ENCODE measurements around the gene DUSP16.
A peak's percentile ranks its signal among the peaks of the same experiment; 100 is the strongest.
"Not testable (repeated sequence)": the region's sequence is repeated elsewhere in the genome, so short reads cannot be mapped to it uniquely, and the experiment has no call there.

DUSP16 gene

GRCh38 chr12:12592930-12593329 lies 30.3 kb upstream of the DUSP16 start:
- no peak overlapping the region for H3K4me3 ChIP-seq (replicated peaks; ENCODE audit: low read depth, low read length)
- TF ChIP-seq CTCF (IDR thresholded peaks at IDR 0.05; ENCODE audit: low read length, missing control alignments) = no peak
- peak; percentile 48 for DNase-seq (ENCODE audit: low read depth)

GRCh38 chr12:12590961-12591360 lies 28.3 kb upstream of the DUSP16 start:
- TF ChIP-seq CTCF (IDR thresholded peaks at IDR 0.05; ENCODE audit: low read length, missing control alignments) = no peak
- no peak for DNase-seq (ENCODE audit: low read depth)
- H3K4me3 ChIP-seq (replicated peaks; ENCODE audit: low read depth, low read length) = no peak overlapping the region

- not testable (repeated sequence) for DNase-seq (ENCODE audit: low read depth); H3K4me3 ChIP-seq (replicated peaks; ENCODE audit: low read depth, low read length)
Observed at GRCh38 chr12:12588436-12588835, 25.8 kb upstream of the DUSP16 start.

- DNase-seq (ENCODE audit: low read depth) = no peak
Observed at GRCh38 chr12:12587878-12588277, 25.2 kb upstream of the DUSP16 start.

GRCh38 chr12:12586879-12587675 lies 24.4 kb upstream of the DUSP16 start:
- TF ChIP-seq CTCF (IDR thresholded peaks at IDR 0.05; ENCODE audit: low read length, missing control alignments) = no peak
- H3K4me3 ChIP-seq (replicated peaks; ENCODE audit: low read depth, low read length) = no peak overlapping the region
- DNase-seq (ENCODE audit: low read depth) = no peak

More at GRCh38 chr12:12587878-12588277, 25.2 kb upstream of the DUSP16 start:
- TF ChIP-seq CTCF (IDR thresholded peaks at IDR 0.05; ENCODE audit: low read length, missing control alignments) = no peak
- no peak overlapping the region for H3K4me3 ChIP-seq (replicated peaks; ENCODE audit: low read depth, low read length)

GRCh38 chr12:12585115-12585863 lies 22.6 kb upstream of the DUSP16 start:
- H3K4me3 ChIP-seq (replicated peaks; ENCODE audit: low read depth, low read length) = no peak overlapping the region
- TF ChIP-seq CTCF (IDR thresholded peaks at IDR 0.05; ENCODE audit: low read length, missing control alignments) = no peak
- DNase-seq (ENCODE audit: low read depth) = peak; percentile 47

GRCh38 chr12:12583510-12584178 lies 21.0 kb upstream of the DUSP16 start:
- no peak overlapping the region for H3K4me3 ChIP-seq (replicated peaks; ENCODE audit: low read depth, low read length)
- DNase-seq (ENCODE audit: low read depth) = no peak
- TF ChIP-seq CTCF (IDR thresholded peaks at IDR 0.05; ENCODE audit: low read length, missing control alignments) = no peak

All from fibroblast of pulmonary artery (primary cell).